AG04450 (cell line): ENCODE data around the gene GLE1. TPM values are rescaled to one million over a fixed set of nuclear protein-coding genes. Genes with fewer than 3 reads are reported as not detected.
"Not testable (repeated sequence)": the region's sequence is repeated elsewhere in the genome, so short reads cannot be mapped to it uniquely, and the experiment has no call there.

Source experiments
- CTCF ChIA-PET: fragments of 300-600, 350-600 bp; formaldehyde crosslinking; extraction: SDS; loops from one replicate; lab custom pipeline; 2022; ENCODE audit warnings: antibody characterized with exemption, inconsistent platforms; lab: Charles Lee
- POLR2A ChIA-PET: fragments of 350-600 bp; formaldehyde crosslinking; extraction: SDS; loops from one replicate; lab custom pipeline; 2021; ENCODE audit warnings: antibody characterized with exemption, inconsistent platforms; lab: Yijun Ruan, JAX
- DNase-seq: peaks from one replicate; pipeline ENCODE4 v3.0.0-alpha.2; 2011; ENCODE audit warnings: low read depth, low spot score
- H3K27ac ChIP-seq: one replicate; pipeline ENCODE4 v1.5.1; 2012; ENCODE audit warnings: low read depth, low read length, control low read depth
- H3K27me3 ChIP-seq: one replicate; pipeline ENCODE4 v1.6.0; 2012; ENCODE audit warnings: low read length; ENCODE audit not compliant: control insufficient read depth, insufficient read depth
- H3K4me3 ChIP-seq: 2 replicates; pipeline ENCODE4 v1.5.1; 2011; ENCODE audit warnings: mild to moderate bottlenecking, low read depth, low read length, control low read depth
- H3K9me3 ChIP-seq: 2 replicates; pipeline ENCODE4 v1.5.1; 2012; ENCODE audit warnings: low read length; ENCODE audit not compliant: control insufficient read depth, insufficient read depth
- polyA plus RNA-seq: library from polyadenylated mRNA; depleted of rRNA; stranded (reverse); fragments of >200 nt; gene quantifications from 2 replicates; pipeline ENCODE4 v1.2.3, GENCODE V29; 2011
- TF ChIP-seq, protein P1 (sequence below): IDR thresholded peaks from 2 replicates; pipeline ENCODE4 v1.5.1; 2011; ENCODE audit warnings: low read depth, low read length, control low read depth, inconsistent platforms

GLE1 gene
- polyA plus RNA-seq, 1 experiment, result 27.3 TPM

DNA sequence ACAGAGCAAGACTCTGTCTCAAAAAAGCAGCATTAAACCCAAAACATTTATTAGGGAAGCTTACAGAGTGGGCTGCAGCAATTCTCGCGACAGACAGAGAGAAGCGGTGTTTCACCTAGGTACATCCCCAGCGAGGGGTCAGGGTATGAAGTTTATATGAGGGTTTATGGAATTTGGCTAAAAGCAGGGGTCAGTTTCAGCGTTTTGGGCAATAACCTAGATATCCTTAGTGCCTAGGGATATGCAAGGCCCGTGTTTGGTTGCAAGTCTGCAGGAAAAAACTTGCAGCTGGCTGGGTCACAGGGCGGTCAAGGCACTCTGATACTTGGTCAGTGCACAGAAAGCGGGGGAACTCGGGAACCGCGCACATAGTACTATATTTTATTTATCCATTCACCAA, 649 bp upstream of the GLE1 start:
- CTCF ChIA-PET, result interaction anchor here (1.2 kb wide), 1 partner anchor 65 kb away, joined by 3 read pairs; no protein-coding TSS in a partner anchor

DNA sequence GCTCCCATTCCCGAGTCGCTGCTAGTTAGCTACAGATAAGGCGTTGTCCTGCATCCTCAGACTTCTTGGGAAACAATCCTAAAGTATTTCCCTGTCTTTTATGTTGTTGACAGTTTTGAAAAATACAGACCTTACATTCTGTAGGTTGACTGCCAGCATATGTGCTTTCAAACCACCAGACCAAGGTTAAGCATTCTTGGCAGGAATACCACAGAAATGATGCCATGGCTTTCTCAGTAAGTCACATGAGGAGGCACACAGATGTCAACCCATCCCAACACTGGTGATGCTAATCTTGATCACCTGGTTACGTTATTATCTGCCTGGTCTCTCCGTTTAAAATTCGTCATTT, 871 bp downstream of the GLE1 start:
- no peak for DNase-seq
- ChIA-PET CTCF (interaction anchor here (1.8 kb wide), 1 partner anchor 67 kb away, joined by 6 read pairs; no protein-coding TSS in a partner anchor), POLR2A (interaction anchor here (0.9 to 1.6 kb wide), 5 partner anchors 10 to 49 kb away, joined by 3 to 6 read pairs (median 3); no protein-coding TSS in a partner anchor)
- TF ChIP-seq, protein P1, sequence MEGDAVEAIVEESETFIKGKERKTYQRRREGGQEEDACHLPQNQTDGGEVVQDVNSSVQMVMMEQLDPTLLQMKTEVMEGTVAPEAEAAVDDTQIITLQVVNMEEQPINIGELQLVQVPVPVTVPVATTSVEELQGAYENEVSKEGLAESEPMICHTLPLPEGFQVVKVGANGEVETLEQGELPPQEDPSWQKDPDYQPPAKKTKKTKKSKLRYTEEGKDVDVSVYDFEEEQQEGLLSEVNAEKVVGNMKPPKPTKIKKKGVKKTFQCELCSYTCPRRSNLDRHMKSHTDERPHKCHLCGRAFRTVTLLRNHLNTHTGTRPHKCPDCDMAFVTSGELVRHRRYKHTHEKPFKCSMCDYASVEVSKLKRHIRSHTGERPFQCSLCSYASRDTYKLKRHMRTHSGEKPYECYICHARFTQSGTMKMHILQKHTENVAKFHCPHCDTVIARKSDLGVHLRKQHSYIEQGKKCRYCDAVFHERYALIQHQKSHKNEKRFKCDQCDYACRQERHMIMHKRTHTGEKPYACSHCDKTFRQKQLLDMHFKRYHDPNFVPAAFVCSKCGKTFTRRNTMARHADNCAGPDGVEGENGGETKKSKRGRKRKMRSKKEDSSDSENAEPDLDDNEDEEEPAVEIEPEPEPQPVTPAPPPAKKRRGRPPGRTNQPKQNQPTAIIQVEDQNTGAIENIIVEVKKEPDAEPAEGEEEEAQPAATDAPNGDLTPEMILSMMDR, result no peak
- H3K9me3 ChIP-seq, result no peaks in the 10 kb centered on the region; the same call in 1 of the 2 replicates
- no peaks in the 10 kb centered on the region for H3K27me3 ChIP-seq
- H3K27ac ChIP-seq, result no peak overlapping the region
- H3K4me3 ChIP-seq, result peak overlapping the region; percentile 99

More for the DNA sequence above, 649 bp upstream of the GLE1 start:
- POLR2A ChIA-PET, result no interaction called here
- Histone ChIP-seq H3K4me3 (peak overlapping the region; percentile 99), H3K27ac (peak overlapping the region; percentile 31), H3K27me3 (no peaks in the 10 kb centered on the region), H3K9me3 (no peaks in the 10 kb centered on the region; the same call in 1 of the 2 replicates)
- TF ChIP-seq, protein P1, result no peak
- DNase-seq, result no peak

DNA sequence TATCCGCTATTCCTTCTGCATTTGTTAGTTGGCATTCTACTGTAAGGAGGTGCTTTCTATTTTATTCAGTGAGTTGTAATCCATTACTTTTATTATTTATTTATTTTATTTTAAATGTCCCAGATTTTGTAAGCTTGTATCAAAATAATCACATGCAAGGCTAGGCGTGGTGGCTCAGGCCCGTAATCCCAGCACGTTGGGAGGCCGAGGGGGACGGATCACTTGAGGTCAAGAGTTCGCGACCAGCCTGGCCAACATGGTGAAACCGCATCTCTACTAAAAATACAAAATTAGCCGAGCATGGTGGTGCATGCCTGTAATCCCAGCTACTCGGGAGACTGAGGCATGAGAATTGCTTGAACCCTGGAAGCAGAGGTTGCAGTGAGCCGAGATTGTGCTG, 1.4 kb downstream of the GLE1 start:
- POLR2A ChIA-PET, H3K27me3 ChIP-seq, DNase-seq, H3K9me3 ChIP-seq, H3K4me3 ChIP-seq, H3K27ac ChIP-seq: not testable (repeated sequence)
- CTCF ChIA-PET, result interaction anchor here (0.6 to 1.8 kb wide), 2 partner anchors 67 to 101 kb away, joined by 4 to 6 read pairs; no protein-coding TSS in a partner anchor

DNA sequence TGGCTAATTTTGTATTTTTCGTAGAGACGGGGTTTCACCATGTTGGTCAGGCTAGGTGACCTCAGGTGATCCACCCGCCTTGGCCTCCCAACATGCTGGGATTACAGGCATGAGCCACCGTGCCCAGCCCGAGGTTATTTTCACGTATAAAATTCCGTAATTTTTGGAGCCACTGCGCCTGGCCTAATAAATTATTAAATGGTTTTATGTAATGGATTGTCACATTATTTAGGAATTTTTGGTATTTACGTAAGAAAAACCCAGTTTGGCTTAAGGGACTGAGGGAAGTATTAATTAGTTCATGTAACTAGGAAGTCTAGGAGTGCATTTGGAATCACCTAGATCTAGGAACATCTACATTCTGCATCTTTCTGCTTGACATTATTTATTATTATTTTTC, 8.3 kb downstream of the GLE1 start:
- ChIA-PET CTCF (no interaction called here), POLR2A (interaction anchor here (0.7 kb wide), 1 partner anchor 37 kb away, joined by 3 read pairs; no protein-coding TSS in a partner anchor)
- TF ChIP-seq, protein P1, result no peak
- no peaks in the 10 kb centered on the region for H3K27me3 ChIP-seq
- DNase-seq, result no peak
- H3K4me3 ChIP-seq, result no peak overlapping the region
- no peak overlapping the region for H3K27ac ChIP-seq
- no peaks in the 10 kb centered on the region for H3K9me3 ChIP-seq

DNA sequence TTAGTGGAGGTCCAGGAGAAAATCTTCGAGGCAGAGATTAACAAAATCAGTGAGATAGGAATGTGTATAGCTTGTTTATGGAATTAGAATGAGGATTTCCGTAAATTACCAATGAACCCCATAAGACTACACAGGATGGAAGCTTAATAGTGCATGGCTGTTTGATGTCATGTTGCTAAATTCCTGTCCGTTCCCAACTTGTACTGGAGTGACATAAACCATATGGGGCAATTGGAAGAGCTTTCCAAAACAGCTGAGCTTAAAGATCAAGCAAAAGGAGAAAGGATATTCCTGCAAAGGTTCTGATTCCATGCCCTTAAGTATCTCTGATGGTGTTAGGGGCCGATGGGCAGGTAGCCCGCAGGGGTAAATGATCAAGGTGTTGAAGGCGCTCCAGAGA, 17.4 kb downstream of the GLE1 start:
- CTCF ChIA-PET, result interaction anchor here (0.6 to 1.2 kb wide), 2 partner anchors 9 to 114 kb away, joined by 3 to 7 read pairs; no protein-coding TSS in a partner anchor
- DNase-seq, result no peak
- POLR2A ChIA-PET, result interaction anchor here (1.2 kb wide), 1 partner anchor 31 kb away, joined by 5 read pairs; no protein-coding TSS in a partner anchor
- H3K27me3 ChIP-seq, result no peaks in the 10 kb centered on the region
- no peaks in the 10 kb centered on the region for H3K9me3 ChIP-seq
- H3K27ac ChIP-seq, result no peak overlapping the region
- TF ChIP-seq, protein P1, result no peak
- H3K4me3 ChIP-seq, result no peak overlapping the region
